Measurements from ENCODE around the gene ENOX1. TPM values are rescaled to one million over a fixed set of nuclear protein-coding genes. Genes with fewer than 3 reads are reported as not detected.

The ENOX1 gene
- total RNA-seq (2022; extraction: Qiagen RNA extraction; ENCODE audit: low read depth): 0.53 to 0.91 TPM (median 0.70 TPM) in 5 replicates

GRCh38 chr13:43786766-43787517, at the start of gene ENOX1:
Gene ENOX1 (minus strand): TSS chr13:43786972.

Other genes with a start within 250 kb of the ENOX1 start
- gene CCDC122, start 92.8 kb upstream of the ENOX1 start, total RNA-seq (2022; extraction: Qiagen RNA extraction; ENCODE audit: low read depth): 1.7 to 3.6 TPM (median 2.4 TPM) in 5 replicates
- gene LACC1, start 92.9 kb upstream of the ENOX1 start, total RNA-seq (2022; extraction: Qiagen RNA extraction; ENCODE audit: low read depth): 2.6 to 3.8 TPM (median 3.1 TPM) in 5 replicates

Data from A549 treated with DMSO at 1 μM for 4 hours (cell line).